ENCODE results near the gene MKRN2.
"Not testable (repeated sequence)": the region's sequence is repeated elsewhere in the genome, so short reads cannot be mapped to it uniquely, and the experiment has no call there.

DNA sequence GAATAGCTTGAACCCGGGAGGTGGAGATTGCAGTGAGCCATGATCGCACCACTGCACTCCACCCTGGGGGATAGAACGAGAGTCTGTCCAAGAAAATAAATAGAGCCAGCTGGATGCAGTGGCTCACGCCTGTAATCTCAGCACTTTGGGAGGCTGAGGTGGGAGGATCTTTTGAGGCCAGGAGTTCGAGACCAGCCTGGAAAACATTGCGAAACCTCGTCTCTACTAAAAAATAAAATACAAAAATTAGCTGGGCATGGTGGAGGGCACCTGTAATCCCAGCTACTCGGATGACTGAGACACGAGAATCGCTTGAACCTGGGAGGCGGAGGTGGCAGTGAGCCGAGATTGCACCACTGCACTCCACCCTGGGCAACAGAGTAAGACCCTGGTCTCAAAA, 13.4 kb upstream of the MKRN2 start:
- TF ChIP-seq, protein P1, sequence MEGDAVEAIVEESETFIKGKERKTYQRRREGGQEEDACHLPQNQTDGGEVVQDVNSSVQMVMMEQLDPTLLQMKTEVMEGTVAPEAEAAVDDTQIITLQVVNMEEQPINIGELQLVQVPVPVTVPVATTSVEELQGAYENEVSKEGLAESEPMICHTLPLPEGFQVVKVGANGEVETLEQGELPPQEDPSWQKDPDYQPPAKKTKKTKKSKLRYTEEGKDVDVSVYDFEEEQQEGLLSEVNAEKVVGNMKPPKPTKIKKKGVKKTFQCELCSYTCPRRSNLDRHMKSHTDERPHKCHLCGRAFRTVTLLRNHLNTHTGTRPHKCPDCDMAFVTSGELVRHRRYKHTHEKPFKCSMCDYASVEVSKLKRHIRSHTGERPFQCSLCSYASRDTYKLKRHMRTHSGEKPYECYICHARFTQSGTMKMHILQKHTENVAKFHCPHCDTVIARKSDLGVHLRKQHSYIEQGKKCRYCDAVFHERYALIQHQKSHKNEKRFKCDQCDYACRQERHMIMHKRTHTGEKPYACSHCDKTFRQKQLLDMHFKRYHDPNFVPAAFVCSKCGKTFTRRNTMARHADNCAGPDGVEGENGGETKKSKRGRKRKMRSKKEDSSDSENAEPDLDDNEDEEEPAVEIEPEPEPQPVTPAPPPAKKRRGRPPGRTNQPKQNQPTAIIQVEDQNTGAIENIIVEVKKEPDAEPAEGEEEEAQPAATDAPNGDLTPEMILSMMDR (IDR thresholded peaks at IDR 0.05), result not testable (repeated sequence)
- TF ChIP-seq POLR2A (IDR thresholded peaks at IDR 0.05), result not testable (repeated sequence)

Data from uterus (tissue), 2 donors.